H9 (cell line): ENCODE results near the gene PCED1A. TPM values are rescaled to one million over a fixed set of nuclear protein-coding genes. Genes with fewer than 3 reads are reported as not detected.

ENCODE experiments used
- DNase-seq: peaks from one replicate; pipeline ENCODE4 v3.0.0-alpha.2; 2017
- H2AFZ ChIP-seq: one replicate; pipeline ENCODE4 v1.6.1; 2013; ENCODE audit warnings: mild to moderate bottlenecking, low read length, control low read depth, moderate library complexity
- H2AK5ac ChIP-seq: 2 replicates; pipeline ENCODE4 v1.6.1; 2013; ENCODE audit warnings: low read length, control low read depth, mixed read lengths; ENCODE audit not compliant: insufficient read length
- H2BK120ac ChIP-seq: one replicate; pipeline ENCODE4 v1.6.1; 2013; ENCODE audit warnings: low read depth, mild to moderate bottlenecking, low read length, control low read depth, inconsistent platforms; ENCODE audit not compliant: poor library complexity, severe bottlenecking
- H2BK12ac ChIP-seq: 2 replicates; pipeline ENCODE4 v1.6.1; 2013; ENCODE audit warnings: low read length, control low read depth, mixed read lengths, low read depth; ENCODE audit not compliant: insufficient read length
- H2BK15ac ChIP-seq: 2 replicates; pipeline ENCODE4 v1.6.1; 2013; ENCODE audit warnings: low read depth, low read length, control low read depth
- H2BK20ac ChIP-seq: one replicate; pipeline ENCODE4 v1.6.1; 2013; ENCODE audit warnings: low read depth, mild to moderate bottlenecking, low read length, control low read depth, inconsistent platforms; ENCODE audit not compliant: poor library complexity, severe bottlenecking
- H2BK5ac ChIP-seq: 2 replicates; pipeline ENCODE4 v1.6.1; 2013; ENCODE audit warnings: low read length, control low read depth, mixed read lengths; ENCODE audit not compliant: insufficient read length
- H3K14ac ChIP-seq: 2 replicates; pipeline ENCODE4 v1.6.1; 2013; ENCODE audit warnings: low read length, control low read depth; ENCODE audit not compliant: insufficient read depth
- H3K18ac ChIP-seq: 2 replicates; pipeline ENCODE4 v1.6.1; 2013; ENCODE audit warnings: low read depth, mild to moderate bottlenecking, mixed read lengths, low read length, control low read depth; ENCODE audit not compliant: insufficient read length
- H3K23ac ChIP-seq: 2 replicates; pipeline ENCODE4 v1.6.1; 2013; ENCODE audit warnings: low read length, control low read depth, mixed read lengths, low read depth; ENCODE audit not compliant: insufficient read length
- H3K23me2 ChIP-seq: 2 replicates; pipeline ENCODE4 v1.6.1; 2013; ENCODE audit warnings: low read depth, mild to moderate bottlenecking, mixed read lengths, low read length, control low read depth; ENCODE audit not compliant: insufficient read length, poor library complexity, severe bottlenecking
- H3K27ac ChIP-seq: 2 replicates; pipeline ENCODE4 v1.5.1; 2013; ENCODE audit warnings: low read length, control low read depth, mixed read lengths, low read depth; ENCODE audit not compliant: insufficient read length
- H3K27me3 ChIP-seq: 2 replicates; pipeline ENCODE4 v1.6.1; 2013; ENCODE audit warnings: low read length, control low read depth, inconsistent platforms; ENCODE audit not compliant: insufficient read depth
- H3K4ac ChIP-seq: 2 replicates; pipeline ENCODE4 v1.6.1; 2013; ENCODE audit warnings: low read depth, mild to moderate bottlenecking, control low read depth, inconsistent platforms, low read length, moderate library complexity
- H3K4me1 ChIP-seq: 2 replicates; pipeline ENCODE4 v1.6.1; 2013; ENCODE audit warnings: low read length, control low read depth, inconsistent platforms; ENCODE audit not compliant: insufficient read depth
- H3K4me2 ChIP-seq: 2 replicates; pipeline ENCODE4 v1.6.1; 2013; ENCODE audit warnings: low read length, control low read depth, mixed read lengths; ENCODE audit not compliant: insufficient read length, insufficient read depth
- H3K56ac ChIP-seq: 2 replicates; pipeline ENCODE4 v1.6.1; 2013; ENCODE audit warnings: low read depth, mild to moderate bottlenecking, mixed read lengths, low read length, control low read depth; ENCODE audit not compliant: insufficient read length
- H3K79me1 ChIP-seq: 2 replicates; pipeline ENCODE4 v1.6.1; 2013; ENCODE audit warnings: low read depth, mild to moderate bottlenecking, moderate library complexity, low read length, control low read depth, inconsistent platforms; ENCODE audit not compliant: insufficient read depth, poor library complexity, severe bottlenecking
- H3K79me2 ChIP-seq: 2 replicates; pipeline ENCODE4 v1.6.1; 2013; ENCODE audit warnings: low read length, control low read depth, inconsistent platforms; ENCODE audit not compliant: insufficient read depth
- H3K9ac ChIP-seq: 2 replicates; pipeline ENCODE4 v1.6.1; 2013; ENCODE audit warnings: low read length, control low read depth, mixed read lengths; ENCODE audit not compliant: insufficient read length; ENCODE audit errors: extremely low read depth
- H3K9me3 ChIP-seq: one replicate; pipeline ENCODE4 v1.6.1; 2013; ENCODE audit warnings: low read depth, low read length, inconsistent platforms; ENCODE audit not compliant: control insufficient read depth
- H3T11ph ChIP-seq: one replicate; pipeline ENCODE4 v1.6.1; 2013; ENCODE audit warnings: mild to moderate bottlenecking, low read length, control low read depth, inconsistent platforms
- H4K20me1 ChIP-seq: one replicate; pipeline ENCODE4 v1.6.1; 2013; ENCODE audit not compliant: control insufficient read depth, insufficient read length, insufficient read depth
- H4K5ac ChIP-seq: 2 replicates; pipeline ENCODE4 v1.6.1; 2013; ENCODE audit warnings: low read depth, mild to moderate bottlenecking, mixed read lengths, low read length, control low read depth; ENCODE audit not compliant: insufficient read length
- H4K8ac ChIP-seq: replicated peaks from 2 replicates; pipeline ENCODE4 v1.6.1; 2013; ENCODE audit warnings: low read length, control low read depth, mixed read lengths, low read depth; ENCODE audit not compliant: insufficient read length
- H4K91ac ChIP-seq: 2 replicates; pipeline ENCODE4 v1.6.1; 2013; ENCODE audit warnings: low read depth, mild to moderate bottlenecking, moderate library complexity, mixed read lengths, low read length, control low read depth; ENCODE audit not compliant: insufficient read length
- H3K27ac Mint-ChIP-seq, 3 experiments: 2 replicates in 2 of 3; 3 replicates in 1 of 3; pipeline ENCODE4 v1.8.0; 2020 to 2021; ENCODE audit warnings: mixed read lengths in 3 of 3, mild to moderate bottlenecking in 1 of 3, moderate library complexity in 1 of 3
- H3K27me3 Mint-ChIP-seq: 2 replicates; pipeline ENCODE4 v1.8.0; 2021; ENCODE audit warnings: low read depth, mild to moderate bottlenecking, moderate library complexity, mixed read lengths
- H3K36me3 Mint-ChIP-seq, 3 experiments: 2 replicates in 2 of 3; 3 replicates in 1 of 3; pipeline ENCODE4 v1.8.0; 2020 to 2021; ENCODE audit warnings: low read depth in 3 of 3, mixed read lengths in 3 of 3; ENCODE audit not compliant: insufficient read depth in 1 of 3
- H3K4me1 Mint-ChIP-seq, 2 experiments: 2 replicates each; pipeline ENCODE4 v1.8.0; 2020; ENCODE audit warnings: mixed read lengths in 2 of 2
- H3K4me3 Mint-ChIP-seq, 2 experiments: 2 replicates in 1 of 2; 3 replicates in 1 of 2; pipeline ENCODE4 v1.8.0; 2020 to 2021; ENCODE audit warnings: mild to moderate bottlenecking in 2 of 2, mixed read lengths in 2 of 2, moderate library complexity in 1 of 2
- H3K9me3 Mint-ChIP-seq, 2 experiments: 2 replicates in 1 of 2; 3 replicates in 1 of 2; pipeline ENCODE4 v1.8.0; 2020; ENCODE audit warnings: mild to moderate bottlenecking in 2 of 2, mixed read lengths in 2 of 2, moderate library complexity in 1 of 2
- WGBS: extraction: QIAGEN DNeasy Blood & Tissue Kit; methylation state at CpG from one replicate; pipeline ENCODE4 v1.1.7; 2013; ENCODE audit warnings: missing lambda C conversion rate, low lambda C conversion rate, mixed read lengths; ENCODE audit not compliant: insufficient read length; ENCODE audit errors: extremely low coverage; 5-methylcytosine and 5-hydroxymethylcytosine counted together
- total RNA-seq: library from RNA; stranded (reverse); gene quantifications from 2 replicates; pipeline ENCODE4 v1.2.1, GENCODE V29; 2021
- TF ChIP-seq, protein P1 (sequence below): fragments of 200-600 bp; sonication (generic); conservative IDR thresholded peaks from 3 replicates; pipeline ENCODE4 v1.8.0; 2021; ENCODE audit warnings: antibody characterized with exemption, mild to moderate bottlenecking

PCED1A gene
- total RNA-seq, 1 experiment from 2014 or later, result 30.8 TPM

DNA sequence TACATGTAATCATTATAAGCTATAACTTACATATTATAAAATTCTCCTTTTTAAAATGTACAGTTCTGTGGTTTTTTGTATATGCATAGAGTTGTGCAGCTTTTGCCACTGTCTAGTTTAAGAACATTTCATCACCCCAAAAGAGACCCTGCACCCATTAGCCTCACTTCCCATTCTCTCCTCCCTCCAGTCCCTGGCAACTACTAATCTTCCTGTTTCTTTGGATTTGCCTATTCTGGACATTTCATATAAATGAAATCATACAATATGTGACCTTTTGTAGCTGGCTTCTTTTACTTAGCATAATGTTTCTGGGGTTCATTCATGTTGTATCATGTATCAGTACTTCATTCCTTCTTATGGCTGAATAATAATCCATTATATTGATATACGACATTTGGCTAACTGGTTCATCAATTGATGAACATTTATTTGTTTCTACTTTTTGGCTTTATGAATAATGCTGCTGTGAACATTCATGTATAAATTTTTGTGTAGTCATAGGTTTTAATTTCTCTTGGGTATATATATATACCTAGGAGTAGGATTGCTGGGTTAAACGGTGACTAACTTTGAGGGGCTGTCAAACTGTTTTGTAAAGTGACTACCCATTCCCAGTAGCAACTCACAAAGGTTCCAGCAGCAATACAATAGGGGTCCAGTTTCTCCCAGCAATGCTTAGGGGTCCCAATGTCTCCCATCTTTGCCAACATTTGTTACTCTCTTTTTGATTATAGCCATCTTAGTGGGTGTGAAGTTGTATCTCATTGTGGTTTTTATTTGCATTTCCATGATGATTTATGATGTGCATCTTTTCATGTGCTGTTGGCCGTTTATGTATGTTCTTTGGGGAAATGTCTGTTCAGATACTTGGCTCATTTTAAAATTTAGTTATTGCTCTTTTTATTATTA, 43.5 kb upstream of the PCED1A start:
- H4K8ac ChIP-seq, result no peak overlapping the region
- H2BK120ac ChIP-seq, result no peak overlapping the region

More for the DNA sequence above, 43.5 kb upstream of the PCED1A start:
- Histone ChIP-seq H2BK5ac (no peak overlapping the region), H3K79me2 (peaks cover 9% of the 10 kb centered on the region), H2AFZ (no peak overlapping the region), H4K5ac (no peak overlapping the region), H3K23me2 (no peaks in the 10 kb centered on the region), H4K20me1 (no peaks in the 10 kb centered on the region), H3K27me3 (no peaks in the 10 kb centered on the region), H3T11ph (no peak overlapping the region), H3K14ac (no peak overlapping the region), H3K27ac (no peak overlapping the region), H3K79me1 (peaks cover 8% of the 10 kb centered on the region), H3K4me2 (no peak overlapping the region), H2BK15ac (no peak overlapping the region), H3K4me1 (no peaks in the 10 kb centered on the region), H3K4ac (no peak overlapping the region), H3K18ac (no peak overlapping the region), H3K9me3 (no peaks in the 10 kb centered on the region), H3K9ac (no peak overlapping the region), H3K56ac (no peak overlapping the region), H2BK12ac (no peak overlapping the region), H3K23ac (no peak overlapping the region), H2AK5ac (no peak overlapping the region), H4K91ac (no peak overlapping the region), H2BK20ac (no peak overlapping the region)
- 0 out of 7 replicates have a peak, but pooled peaks cover 0 to 2% (median 0%) of the 10 kb centered on the region in 3 experiments for H3K36me3 Mint-ChIP-seq
- TF ChIP-seq, protein P1, sequence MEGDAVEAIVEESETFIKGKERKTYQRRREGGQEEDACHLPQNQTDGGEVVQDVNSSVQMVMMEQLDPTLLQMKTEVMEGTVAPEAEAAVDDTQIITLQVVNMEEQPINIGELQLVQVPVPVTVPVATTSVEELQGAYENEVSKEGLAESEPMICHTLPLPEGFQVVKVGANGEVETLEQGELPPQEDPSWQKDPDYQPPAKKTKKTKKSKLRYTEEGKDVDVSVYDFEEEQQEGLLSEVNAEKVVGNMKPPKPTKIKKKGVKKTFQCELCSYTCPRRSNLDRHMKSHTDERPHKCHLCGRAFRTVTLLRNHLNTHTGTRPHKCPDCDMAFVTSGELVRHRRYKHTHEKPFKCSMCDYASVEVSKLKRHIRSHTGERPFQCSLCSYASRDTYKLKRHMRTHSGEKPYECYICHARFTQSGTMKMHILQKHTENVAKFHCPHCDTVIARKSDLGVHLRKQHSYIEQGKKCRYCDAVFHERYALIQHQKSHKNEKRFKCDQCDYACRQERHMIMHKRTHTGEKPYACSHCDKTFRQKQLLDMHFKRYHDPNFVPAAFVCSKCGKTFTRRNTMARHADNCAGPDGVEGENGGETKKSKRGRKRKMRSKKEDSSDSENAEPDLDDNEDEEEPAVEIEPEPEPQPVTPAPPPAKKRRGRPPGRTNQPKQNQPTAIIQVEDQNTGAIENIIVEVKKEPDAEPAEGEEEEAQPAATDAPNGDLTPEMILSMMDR, result no peak
- peaks cover under 1 to 3% of the 10 kb centered on the region in 2 experiments; a peak in 2 of 4 replicates for H3K4me1 Mint-ChIP-seq
- no peak overlapping the region for H3K27ac Mint-ChIP-seq
- no peak overlapping the region for H3K4me3 Mint-ChIP-seq
- DNase-seq, result no peak
- no CpG with 5 or more reads among the region's 3 CpGs for WGBS
- no peaks in the 10 kb centered on the region for H3K27me3 Mint-ChIP-seq
- H3K9me3 Mint-ChIP-seq, result no peaks in the 10 kb centered on the region
